GM19043 (cell line): ENCODE measurements around the gene JARID2.

Source experiments
- ATAC-seq: cut with Tn5 transposase; IDR thresholded peaks from one replicate; pipeline ENCODE4 v1.9.1; 2021; ENCODE audit warnings: low read depth; ENCODE audit not compliant: unreplicated experiment

The JARID2 gene

GRCh38 chr6:15350386-15351083, 104.7 kb downstream of the JARID2 start:
- no peak for ATAC-seq

- ATAC-seq: no peak
Measured at GRCh38 chr6:15351631-15352030, 105.8 kb downstream of the JARID2 start.

- ATAC-seq: no peak
Measured at GRCh38 chr6:15352220-15352619, 106.4 kb downstream of the JARID2 start.

GRCh38 chr6:15352845-15353244, 107.0 kb downstream of the JARID2 start:
- ATAC-seq: no peak

- no peak for ATAC-seq
Measured at GRCh38 chr6:15355683-15356099, 109.8 kb downstream of the JARID2 start.

GRCh38 chr6:15356179-15356578, 110.3 kb downstream of the JARID2 start:
- ATAC-seq: no peak

GRCh38 chr6:15356937-15357336, 111.1 kb downstream of the JARID2 start:
- ATAC-seq: no peak

- ATAC-seq: no peak
Measured at GRCh38 chr6:15357782-15358181, 111.9 kb downstream of the JARID2 start.

- peak; percentile 49 for ATAC-seq
Measured at GRCh38 chr6:15358579-15359327, 112.9 kb downstream of the JARID2 start.

- ATAC-seq: peak; percentile 39
Measured at GRCh38 chr6:15359335-15359862, 113.5 kb downstream of the JARID2 start.

- no peak for ATAC-seq
Measured at GRCh38 chr6:15360300-15360699, 114.4 kb downstream of the JARID2 start.

GRCh38 chr6:15361197-15361596, 115.3 kb downstream of the JARID2 start:
- no peak for ATAC-seq

GRCh38 chr6:15362274-15363160, 116.6 kb downstream of the JARID2 start:
- no peak for ATAC-seq

- ATAC-seq: no peak
Measured at GRCh38 chr6:15363164-15363522, 117.3 kb downstream of the JARID2 start.

- ATAC-seq: peak; percentile 51
Measured at GRCh38 chr6:15363523-15364400, 117.9 kb downstream of the JARID2 start.

GRCh38 chr6:15364401-15365037, 118.7 kb downstream of the JARID2 start:
- ATAC-seq: no peak

GRCh38 chr6:15365273-15365687, 119.4 kb downstream of the JARID2 start:
- no peak for ATAC-seq

- ATAC-seq: no peak
Measured at GRCh38 chr6:15366003-15366535, 120.2 kb downstream of the JARID2 start.

GRCh38 chr6:15366879-15367278, 121.0 kb downstream of the JARID2 start:
- ATAC-seq: no peak
